Activated CD4-positive, alpha-beta T cell treated with anti-CD3 and anti-CD28 coated beads, Interleukin-2, amount 50 U/mL, for 4 hours (primary cell): ENCODE data around the gene ANAPC2.

Experiments
- DNase-seq, 2 experiments: peaks; one replicate each; pipeline ENCODE4 v3.0.0-alpha.2; 2020

Gene ANAPC2

DNA sequence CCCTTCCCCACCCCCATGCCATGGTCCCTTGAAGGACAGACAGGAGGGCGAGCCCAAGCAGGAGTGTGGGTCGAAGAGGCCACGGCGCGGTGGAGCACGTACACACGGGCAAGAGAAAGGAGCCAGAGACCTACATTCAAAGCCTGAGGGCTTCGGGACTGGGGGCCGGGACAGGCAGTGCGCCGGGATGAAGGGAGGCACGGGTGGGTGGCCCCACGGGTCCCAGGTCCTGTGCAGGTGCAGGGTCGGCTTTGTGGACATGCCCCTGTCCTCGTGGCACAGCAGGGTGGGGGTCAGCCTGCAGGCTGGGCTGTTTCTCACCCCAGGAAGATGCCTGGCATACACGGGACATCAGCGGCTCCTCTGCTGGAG is 28.3 kb downstream of the ANAPC2 start:
- no peak for DNase-seq

DNA sequence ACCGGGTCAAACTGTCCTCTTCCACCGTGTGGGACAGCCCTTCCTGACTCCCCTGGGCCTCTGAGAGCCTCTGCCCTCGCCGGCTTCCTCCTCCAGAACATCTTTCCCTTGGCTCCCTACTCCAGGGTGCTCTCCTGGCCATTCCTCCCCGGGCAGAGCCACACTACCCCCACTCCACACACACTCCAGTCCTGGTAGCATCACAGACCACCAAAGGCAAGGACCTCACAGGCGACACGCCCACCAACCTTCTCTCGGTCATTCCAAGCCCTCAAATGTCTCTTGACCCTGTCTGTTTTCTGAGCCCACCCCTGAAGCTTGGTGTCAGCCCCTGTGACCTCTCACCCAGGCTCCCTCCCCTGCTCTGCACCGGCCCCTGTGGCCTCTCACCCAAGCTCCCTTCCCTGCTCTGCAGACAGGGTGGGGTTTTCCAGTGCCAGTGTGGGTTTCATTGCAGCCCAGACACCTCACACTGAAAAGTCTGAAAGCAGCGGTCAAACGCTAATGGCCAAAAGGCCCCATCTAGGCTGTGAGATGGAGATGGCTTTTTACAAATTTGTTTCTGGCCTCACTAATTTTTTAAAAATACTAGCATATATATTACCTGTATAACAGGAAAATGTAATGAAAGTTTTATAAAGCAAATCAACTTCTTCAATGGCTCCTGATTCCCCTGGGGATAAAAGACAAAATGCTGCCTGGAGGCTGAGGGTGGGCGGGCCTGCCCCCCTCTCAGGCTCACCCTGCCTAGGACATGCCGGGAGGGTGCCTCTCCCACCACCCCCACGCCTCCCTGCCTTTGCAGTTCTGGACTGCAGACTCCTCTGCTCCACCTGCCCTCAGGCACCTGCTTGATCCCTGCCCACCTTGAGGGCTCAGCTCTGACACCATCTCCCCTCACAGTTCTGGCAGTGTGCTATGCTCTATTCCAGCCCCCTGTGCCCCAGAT is 29.0 kb downstream of the ANAPC2 start:
- DNase-seq: no peak

GRCh38 chr9:137158625-137159024 is 29.7 kb downstream of the ANAPC2 start:
- no peak for DNase-seq

GRCh38 chr9:137157618-137158415 is 30.5 kb downstream of the ANAPC2 start:
- no peak for DNase-seq

- DNase-seq: peak; percentile 56 to 67
These were observed 31.6 kb downstream of the ANAPC2 start for GRCh38 chr9:137156567-137157375.

DNA sequence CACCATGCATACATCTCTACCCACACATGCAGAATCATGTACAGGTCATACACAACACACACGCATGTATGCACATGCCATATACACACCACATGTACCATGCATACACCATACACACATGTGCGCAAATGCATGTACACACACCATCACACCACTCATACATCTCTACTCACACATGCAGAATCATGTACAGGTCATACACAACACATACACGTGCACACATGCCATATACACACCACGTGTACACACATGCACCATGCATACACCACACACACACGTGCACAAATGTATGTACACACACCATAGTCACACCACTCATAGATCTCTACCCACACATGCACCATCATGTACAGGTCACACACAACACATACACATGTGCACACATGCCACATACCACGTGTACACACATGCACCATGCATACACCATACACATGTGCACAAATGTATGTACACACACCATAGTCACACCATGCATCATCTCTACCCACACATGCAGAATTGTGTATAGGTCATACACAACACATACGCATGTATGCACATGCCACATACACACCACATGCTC is 35.4 kb downstream of the ANAPC2 start:
- DNase-seq: no peak

- DNase-seq: no peak
These were observed 37.5 kb downstream of the ANAPC2 start for GRCh38 chr9:137150617-137151457.

- DNase-seq: no peak
These were observed 38.3 kb downstream of the ANAPC2 start for GRCh38 chr9:137149942-137150616.

GRCh38 chr9:137149363-137149762 is 39.0 kb downstream of the ANAPC2 start:
- DNase-seq: no peak

DNA sequence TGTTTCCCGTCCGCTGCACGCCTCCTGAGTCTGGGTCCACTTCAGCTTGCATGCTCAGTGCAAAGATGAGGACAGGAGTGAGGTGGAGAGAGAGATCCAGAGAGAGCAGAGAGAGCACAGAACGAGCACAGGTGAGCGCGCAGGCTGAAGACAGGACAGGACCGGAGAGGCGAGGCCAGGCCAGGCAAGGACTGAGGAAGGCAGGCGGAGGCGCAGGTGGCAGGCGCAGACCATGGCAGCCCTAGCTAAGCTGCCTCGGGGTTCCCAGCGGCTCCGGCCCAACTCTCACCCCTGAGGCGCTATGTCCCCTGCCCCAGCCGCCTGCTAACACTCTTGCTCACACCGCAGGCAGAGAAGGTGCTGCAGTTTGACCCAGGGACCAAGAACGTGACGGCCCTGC is 39.7 kb downstream of the ANAPC2 start:
- no peak for DNase-seq

DNA sequence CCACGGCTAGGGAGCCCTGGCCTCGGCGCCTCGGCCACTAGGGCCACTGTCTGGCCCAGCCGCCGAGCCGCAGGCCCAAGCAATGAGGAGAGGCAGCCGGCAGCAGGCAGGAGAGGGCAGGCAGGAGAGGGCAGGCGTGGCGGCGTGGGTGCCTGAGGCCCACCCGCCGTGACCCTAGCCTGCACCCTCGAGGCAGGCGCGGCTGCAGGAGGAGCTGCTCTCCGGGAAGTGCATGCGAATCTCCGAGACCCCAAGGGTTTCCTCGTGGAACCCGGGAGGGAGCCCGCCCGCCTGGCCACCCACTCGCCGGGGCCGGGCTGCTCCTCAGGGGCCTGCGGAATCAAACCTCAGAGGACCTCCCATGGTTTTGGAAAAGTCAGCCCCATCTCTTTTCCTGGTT is 40.1 kb downstream of the ANAPC2 start:
- DNase-seq: no peak

DNA sequence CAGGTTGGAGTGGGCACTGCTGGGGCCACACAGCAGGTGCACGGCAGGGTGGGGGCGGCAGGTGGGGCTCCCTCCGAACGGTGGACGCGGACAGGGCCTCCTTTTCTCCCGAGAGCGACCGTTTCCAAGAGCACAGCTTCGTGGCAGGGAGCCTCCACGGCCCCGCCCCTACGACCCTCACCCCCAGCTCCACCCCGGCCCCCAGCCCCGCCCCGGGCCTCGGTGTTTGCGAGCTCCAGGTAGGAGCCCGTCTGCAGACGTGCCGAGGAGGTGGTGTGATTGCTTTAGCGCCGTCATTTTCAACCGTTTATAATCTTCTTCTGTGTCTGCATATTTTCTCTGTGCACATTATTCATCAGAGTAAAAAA is 40.6 kb downstream of the ANAPC2 start:
- DNase-seq: no peak

GRCh38 chr9:137147091-137147792 is 41.1 kb downstream of the ANAPC2 start:
- DNase-seq: no peak

DNA sequence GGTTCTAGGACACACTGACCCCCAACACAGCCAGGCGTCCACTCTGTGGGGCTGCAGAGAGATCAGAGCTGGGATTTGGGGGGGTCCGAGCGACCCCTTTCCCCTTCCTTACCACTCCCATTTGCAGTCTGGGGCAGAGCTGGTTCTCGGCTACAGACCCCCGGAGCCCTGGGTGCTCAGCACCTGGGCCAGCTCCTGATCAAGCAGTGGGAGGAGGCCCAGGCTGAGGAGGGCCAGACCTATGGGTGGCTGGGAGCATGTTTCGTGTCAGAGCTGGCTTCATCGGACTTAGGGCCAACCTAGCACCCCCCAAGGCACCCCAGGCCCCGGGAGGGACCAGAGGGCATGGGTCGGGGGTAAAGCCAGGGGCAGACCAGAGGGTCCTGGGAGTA is 41.8 kb downstream of the ANAPC2 start:
- no peak for DNase-seq

DNA sequence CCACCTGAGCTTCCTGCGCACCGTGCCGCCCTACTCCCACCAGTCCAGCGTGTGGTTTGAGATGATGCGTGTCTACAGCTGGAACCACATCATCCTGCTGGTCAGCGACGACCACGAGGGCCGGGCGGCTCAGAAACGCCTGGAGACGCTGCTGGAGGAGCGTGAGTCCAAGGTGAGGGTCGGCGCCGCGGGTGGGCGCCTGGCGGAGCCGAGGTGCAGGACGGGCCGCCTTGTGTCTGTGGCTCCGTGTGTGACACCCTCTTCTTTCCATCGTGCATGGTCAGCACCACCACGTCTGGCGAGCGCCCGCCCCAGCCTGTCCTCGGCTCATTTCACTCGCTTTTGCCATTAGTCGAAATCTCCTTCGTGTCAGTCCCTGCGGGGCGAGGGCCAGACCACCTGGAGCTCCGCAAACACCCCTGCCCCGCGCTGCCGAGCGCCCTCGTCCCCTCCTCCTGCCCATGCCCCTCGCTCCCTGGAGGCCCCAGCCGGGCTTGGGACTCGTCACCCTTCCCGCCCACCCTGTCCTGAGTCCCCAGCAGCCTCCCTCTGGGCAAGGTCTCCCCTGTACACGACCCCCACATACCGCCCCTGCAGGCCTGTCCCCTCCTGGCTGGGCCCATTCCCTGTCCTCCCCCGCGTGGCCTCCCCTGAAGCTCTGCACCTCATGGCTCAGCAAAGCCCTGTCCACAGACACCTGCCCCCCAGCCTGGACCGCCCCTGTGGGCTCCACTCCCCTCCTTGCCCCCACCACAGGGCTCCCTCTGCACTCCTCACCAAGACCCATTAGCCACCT is 42.4 kb downstream of the ANAPC2 start:
- DNase-seq: no peak

DNA sequence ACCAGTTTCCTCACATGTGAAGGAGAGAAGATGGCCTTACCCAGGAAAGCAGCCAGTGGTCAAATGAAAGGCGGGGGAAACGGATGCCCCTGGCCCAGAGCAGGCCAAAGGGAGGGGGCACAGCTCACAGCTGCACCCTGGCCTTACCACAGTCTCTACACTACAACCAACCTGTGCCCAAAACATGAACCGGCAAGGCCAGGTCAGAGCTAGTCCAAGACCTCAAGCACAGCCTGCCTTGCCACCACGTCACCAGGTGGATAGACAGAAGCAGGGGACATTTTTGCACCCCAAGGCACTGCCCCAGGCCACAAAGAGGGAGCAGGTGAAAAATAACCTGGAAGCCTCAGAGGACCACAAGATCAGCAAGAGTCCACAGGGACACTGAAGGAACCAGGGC is 44.9 kb downstream of the ANAPC2 start:
- no peak for DNase-seq

DNA sequence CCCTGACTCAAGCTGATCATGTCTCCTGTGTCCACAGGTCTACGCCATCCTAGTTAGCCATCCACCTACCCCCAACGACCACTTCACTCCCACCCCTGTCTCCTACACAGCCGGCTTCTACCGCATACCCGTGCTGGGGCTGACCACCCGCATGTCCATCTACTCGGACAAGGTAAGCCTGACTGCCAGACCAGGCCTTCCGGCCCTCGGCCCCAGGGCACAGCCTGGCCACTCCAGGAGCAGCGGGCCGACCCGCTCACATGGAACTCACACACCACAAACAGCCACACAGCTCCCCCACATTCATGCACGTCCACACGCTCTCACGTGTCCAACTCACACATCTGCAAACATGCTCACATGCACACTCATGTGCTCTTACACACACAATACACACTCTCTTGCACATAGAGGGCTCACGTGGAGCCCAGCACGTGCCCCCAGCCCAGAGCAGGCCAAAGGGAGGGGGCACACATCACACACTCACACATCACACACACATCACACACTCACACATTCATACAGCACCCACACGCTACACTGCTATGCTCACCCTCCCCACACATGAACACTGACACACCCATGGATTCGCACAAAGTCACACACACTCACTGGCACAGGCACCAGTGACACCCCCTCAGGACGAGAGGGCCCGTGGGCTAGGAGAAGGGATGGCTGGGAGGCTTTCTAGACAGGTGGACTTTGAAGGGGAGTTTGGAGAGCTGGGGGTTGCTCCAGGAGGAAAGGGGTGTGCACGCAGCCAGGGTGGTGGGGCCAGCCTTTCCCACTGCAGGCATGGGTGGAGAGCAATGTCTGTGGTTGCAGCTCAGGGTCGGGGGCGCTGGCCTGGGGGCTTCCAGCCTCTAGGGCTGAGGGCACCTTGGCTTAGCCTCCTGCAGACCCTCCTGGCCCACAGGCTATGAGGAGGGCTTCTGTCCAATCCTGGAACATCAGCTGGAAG is 46.1 kb downstream of the ANAPC2 start:
- DNase-seq: no peak

GRCh38 chr9:137141050-137141810 is 47.1 kb downstream of the ANAPC2 start:
- DNase-seq: no peak
